CD14-positive monocyte (primary cell): ENCODE measurements around the gene DDX52. TPM values are rescaled to one million over a fixed set of nuclear protein-coding genes. Genes with fewer than 3 reads are reported as not detected.

Experiments
- DNase-seq, 3 donors: peaks; one replicate each; pipeline ENCODE4 v3.0.0-alpha.2; 2011 to 2022
- H2AFZ ChIP-seq: 2 replicates; pipeline ENCODE4 v1.6.0; 2012; ENCODE audit warnings: mild to moderate bottlenecking, low read depth, low read length, inconsistent platforms; ENCODE audit not compliant: insufficient read depth, poor library complexity, severe bottlenecking
- H3K27ac ChIP-seq, 2 donors: 1 replicate in 1 of 2; 2 replicates in 1 of 2; pipeline ENCODE4 v1.5.1; 2012 to 2013; ENCODE audit warnings: low read length in 2 of 2, control low read depth in 1 of 2, inconsistent platforms in 1 of 2, low read depth in 1 of 2, mild to moderate bottlenecking in 1 of 2
- H3K27me3 ChIP-seq, 2 donors: one replicate each; pipeline versions ENCODE4 v1.6.0 to v1.6.1; 2011 to 2013; ENCODE audit warnings: low read length in 2 of 2; ENCODE audit not compliant: control insufficient read depth in 2 of 2, insufficient read depth in 2 of 2
- H3K36me3 ChIP-seq, 2 donors: replicated peaks in 1 of 2; 1 replicate in 1 of 2; 2 replicates in 1 of 2; pipeline versions ENCODE4 v1.5.1 to v1.6.1; 2012 to 2013; ENCODE audit warnings: low read length in 2 of 2, control low read depth in 1 of 2, inconsistent platforms in 1 of 2, mild to moderate bottlenecking in 1 of 2; ENCODE audit not compliant: insufficient read depth in 2 of 2, control insufficient read depth in 1 of 2
- H3K4me1 ChIP-seq, 2 donors: 1 replicate in 1 of 2; 2 replicates in 1 of 2; pipeline versions ENCODE4 v1.5.1 to v1.6.1; 2012 to 2013; ENCODE audit warnings: low read length in 2 of 2, control low read depth in 1 of 2, inconsistent platforms in 1 of 2, mild to moderate bottlenecking in 1 of 2, moderate library complexity in 1 of 2; ENCODE audit not compliant: insufficient read depth in 2 of 2, control insufficient read depth in 1 of 2
- H3K4me2 ChIP-seq: replicated peaks from 2 replicates; pipeline ENCODE3; 2012; ENCODE audit warnings: low read length, moderate library complexity, mild to moderate bottlenecking; ENCODE audit not compliant: poor library complexity, severe bottlenecking; ENCODE audit errors: extremely low read depth
- H3K4me3 ChIP-seq, 3 experiments: fragments of 200-600 bp in 1 of 3; sonication (generic) in 1 of 3; replicated peaks in 1 of 3; 1 replicate in 2 of 3; 2 replicates in 1 of 3; pipeline ENCODE4 v1.5.1; 2011 to 2013; ENCODE audit warnings: low read length in 3 of 3, mild to moderate bottlenecking in 3 of 3, control low read depth in 2 of 3, low read depth in 2 of 3, inconsistent platforms in 1 of 3, moderate library complexity in 1 of 3
- H3K79me2 ChIP-seq: 2 replicates; pipeline ENCODE4 v1.6.0; 2012; ENCODE audit warnings: mild to moderate bottlenecking, control low read depth, inconsistent platforms, low read length, moderate library complexity; ENCODE audit not compliant: insufficient read depth
- H3K9ac ChIP-seq: 2 replicates; pipeline ENCODE4 v1.6.0; 2017; ENCODE audit warnings: low read length, mild to moderate bottlenecking; ENCODE audit not compliant: insufficient read depth, poor library complexity, severe bottlenecking
- H3K9me3 ChIP-seq, 2 donors: replicated peaks in 1 of 2; 1 replicate in 1 of 2; 2 replicates in 1 of 2; pipeline versions ENCODE4 v1.5.1 to v1.6.1; 2012 to 2013; ENCODE audit warnings: low read length in 2 of 2, control low read depth in 1 of 2; ENCODE audit not compliant: control insufficient read depth in 1 of 2, insufficient read depth in 1 of 2
- H4K20me1 ChIP-seq: 2 replicates; pipeline ENCODE4 v1.6.0; 2012; ENCODE audit warnings: mild to moderate bottlenecking, low read length, control low read depth, moderate library complexity; ENCODE audit not compliant: insufficient read depth
- H3K27ac Mint-ChIP-seq, 7 donors: one replicate each; pipeline ENCODE4 v1.8.0; 2020; ENCODE audit warnings: mild to moderate bottlenecking in 7 of 7, mixed read lengths in 7 of 7, moderate library complexity in 6 of 7, inconsistent platforms in 2 of 7
- H3K27me3 Mint-ChIP-seq, 3 donors: one replicate each; pipeline ENCODE4 v1.8.0; 2021 to 2022; ENCODE audit warnings: low read depth in 3 of 3, mild to moderate bottlenecking in 3 of 3, mixed read lengths in 3 of 3, moderate library complexity in 3 of 3, inconsistent platforms in 1 of 3
- H3K36me3 Mint-ChIP-seq, 2 donors: one replicate each; pipeline ENCODE4 v1.8.0; 2020; ENCODE audit warnings: mixed read lengths in 2 of 2, inconsistent platforms in 1 of 2, mild to moderate bottlenecking in 1 of 2
- H3K4me1 Mint-ChIP-seq: one replicate; pipeline ENCODE4 v1.8.0; 2020; ENCODE audit warnings: mild to moderate bottlenecking, mixed read lengths
- H3K4me3 Mint-ChIP-seq, 2 donors: one replicate each; pipeline ENCODE4 v1.8.0; 2020; ENCODE audit warnings: mild to moderate bottlenecking in 2 of 2, mixed read lengths in 2 of 2, moderate library complexity in 1 of 2
- H3K9me3 Mint-ChIP-seq, 7 donors: one replicate each; pipeline ENCODE4 v1.8.0; 2020 to 2022; ENCODE audit warnings: mixed read lengths in 7 of 7, mild to moderate bottlenecking in 6 of 7, moderate library complexity in 6 of 7, inconsistent platforms in 2 of 7
- CTCF ChIP-seq: fragments of 200-600 bp; IDR thresholded peaks from one replicate; pipeline ENCODE4 v1.8.0; 2022; ENCODE audit warnings: antibody characterized with exemption, mild to moderate bottlenecking
- WGBS: methylation state at CpG from one replicate; pipeline ENCODE4 v1.1.5; 2013; ENCODE audit warnings: missing lambda C conversion rate; ENCODE audit not compliant: insufficient coverage; 5-methylcytosine and 5-hydroxymethylcytosine counted together
- intact Hi-C, 2 donors: fragments of 100-400 bp; cut with micrococcal nuclease; formaldehyde crosslinking; loops; one replicate each; pipeline versions ENCODE4 v1.15.0 to v1.15.1; 2023
- polyA plus RNA-seq, 3 donors: library from polyadenylated mRNA; depleted of rRNA in 1 of 3; unstranded in 2 of 3; stranded (reverse) in 1 of 3; fragments of 300-500 nt in 2 of 3; fragments of >200 nt in 1 of 3; fragmentation: Illumina TruSeq in 2 of 3; gene quantifications; 1 replicate in 2 of 3; 2 replicates in 1 of 3; pipeline ENCODE4 v1.2.3, GENCODE V29; 2012 to 2021

The DDX52 gene
- polyA plus RNA-seq, 3 donors = 6.4 to 11.3 (median 8.8) TPM

- Histone ChIP-seq H3K27me3 (no peaks in the 10 kb centered on the region), H3K36me3 (peaks cover 74 to 93% of the 10 kb centered on the region in 2 donors), H3K9ac (no peak overlapping the region), H4K20me1 (peaks cover 31% of the 10 kb centered on the region), H2AFZ (no peak overlapping the region), H3K4me2 (no peak overlapping the region), H3K79me2 (peaks cover 10% of the 10 kb centered on the region), H3K4me1 (no peaks in the 10 kb centered on the region), H3K27ac (no peak overlapping the region), H3K9me3 (no peaks in the 10 kb centered on the region), H3K4me3 (no peak overlapping the region)
- Mint-ChIP-seq H3K36me3 (peaks cover 72 to 79% of the 10 kb centered on the region in 2 donors), H3K4me3 (no peak overlapping the region), H3K9me3 (no peaks in the 10 kb centered on the region), H3K27ac (no peak overlapping the region), H3K4me1 (no peaks in the 10 kb centered on the region), H3K27me3 (no peaks in the 10 kb centered on the region)
- no peak for DNase-seq
- WGBS = 100% methylated on average over 1 of the region's 3 CpGs
- intact Hi-C loops = no loop called here
- TF ChIP-seq CTCF = no peak
These were observed 58.2 kb downstream of the DDX52 start for GRCh38 chr17:37585066-37585465.

- no peaks in the 10 kb centered on the region for H3K79me2 ChIP-seq
These were observed 67.0 kb downstream of the DDX52 start for GRCh38 chr17:37576281-37576680.

More at GRCh38 chr17:37576281-37576680, 67.0 kb downstream of the DDX52 start:
- WGBS = no CpG with 5 or more reads among the region's 3 CpGs
- Histone ChIP-seq H2AFZ (no peak overlapping the region), H3K9ac (no peak overlapping the region), H3K9me3 (no peaks in the 10 kb centered on the region), H3K27ac (no peak overlapping the region), H4K20me1 (peaks cover 12% of the 10 kb centered on the region), H3K4me2 (no peak overlapping the region), H3K27me3 (no peaks in the 10 kb centered on the region), H3K4me3 (no peak overlapping the region), H3K36me3 (peaks cover 59 to 99% of the 10 kb centered on the region in 2 donors), H3K4me1 (no peaks in the 10 kb centered on the region)
- DNase-seq = no peak
- Mint-ChIP-seq H3K27ac (no peak overlapping the region), H3K36me3 (peaks cover 76 to 89% of the 10 kb centered on the region in 2 donors), H3K9me3 (peaks cover 0 to 5% (median 0%) of the 10 kb centered on the region in 7 donors), H3K27me3 (no peaks in the 10 kb centered on the region), H3K4me1 (no peaks in the 10 kb centered on the region), H3K4me3 (no peak overlapping the region)
- intact Hi-C loops = loop anchor here in 1 of 2 donors (5.0 kb wide), 1 partner anchor 114 kb away; no protein-coding TSS in a partner anchor
- no peak for TF ChIP-seq CTCF
